Trophoblast cell (in vitro differentiated cells and primary cell): ENCODE data around the gene CCDC180. TPM values are rescaled to one million over a fixed set of nuclear protein-coding genes. Genes with fewer than 3 reads are reported as not detected.
"Not testable (repeated sequence)": the region's sequence is repeated elsewhere in the genome, so short reads cannot be mapped to it uniquely, and the experiment has no call there.

Experiments used
- DNase-seq, 2 donors: peaks; one replicate each; pipeline ENCODE4 v3.0.0-alpha.2; 2016
- H2AFZ ChIP-seq: 2 replicates; pipeline ENCODE4 v1.6.1; 2013; ENCODE audit warnings: low read length, moderate library complexity, mild to moderate bottlenecking; ENCODE audit not compliant: insufficient read depth, poor library complexity
- H2AK5ac ChIP-seq: 2 replicates; pipeline ENCODE4 v1.6.1; 2013; ENCODE audit warnings: mild to moderate bottlenecking, low read length
- H2BK120ac ChIP-seq: 2 replicates; pipeline ENCODE4 v1.6.1; 2013; ENCODE audit warnings: low read length, mild to moderate bottlenecking, moderate library complexity; ENCODE audit not compliant: insufficient read depth, poor library complexity
- H2BK12ac ChIP-seq: 2 replicates; pipeline ENCODE4 v1.6.1; 2013; ENCODE audit warnings: mild to moderate bottlenecking, low read length, moderate library complexity
- H2BK5ac ChIP-seq: 2 replicates; pipeline ENCODE4 v1.6.1; 2013; ENCODE audit warnings: low read length, low read depth, moderate library complexity, mild to moderate bottlenecking; ENCODE audit not compliant: poor library complexity
- H3K14ac ChIP-seq: 2 replicates; pipeline ENCODE4 v1.6.1; 2013; ENCODE audit warnings: mild to moderate bottlenecking, low read length
- H3K18ac ChIP-seq: 2 replicates; pipeline ENCODE4 v1.6.1; 2013; ENCODE audit warnings: mild to moderate bottlenecking, low read length
- H3K23ac ChIP-seq: 2 replicates; pipeline ENCODE4 v1.6.1; 2013; ENCODE audit warnings: low read length
- H3K27ac ChIP-seq: 2 replicates; pipeline ENCODE4 v1.5.1; 2013; ENCODE audit warnings: low read depth, mild to moderate bottlenecking, inconsistent platforms, low read length, moderate library complexity
- H3K27me3 ChIP-seq: 2 replicates; pipeline ENCODE4 v1.6.1; 2013; ENCODE audit warnings: inconsistent platforms, mild to moderate bottlenecking, low read length, moderate library complexity; ENCODE audit not compliant: insufficient read depth
- H3K36me3 ChIP-seq, 2 experiments: 1 replicate in 1 of 2; 2 replicates in 1 of 2; pipeline ENCODE4 v1.6.1; 2013; ENCODE audit warnings: low read length in 2 of 2, mild to moderate bottlenecking in 2 of 2, moderate library complexity in 1 of 2; ENCODE audit not compliant: insufficient read depth in 2 of 2, control insufficient read depth in 1 of 2
- H3K4ac ChIP-seq: 2 replicates; pipeline ENCODE4 v1.6.1; 2013; ENCODE audit warnings: low read depth, mild to moderate bottlenecking, low read length, moderate library complexity
- H3K4me1 ChIP-seq, 2 experiments: 1 replicate in 1 of 2; 2 replicates in 1 of 2; pipeline ENCODE4 v1.6.1; 2013; ENCODE audit warnings: low read length in 2 of 2, mild to moderate bottlenecking in 2 of 2, moderate library complexity in 1 of 2; ENCODE audit not compliant: insufficient read depth in 2 of 2, control insufficient read depth in 1 of 2
- H3K4me2 ChIP-seq: 2 replicates; pipeline ENCODE4 v1.6.1; 2013; ENCODE audit warnings: inconsistent platforms, mild to moderate bottlenecking, low read length, moderate library complexity
- H3K4me3 ChIP-seq: 2 replicates; pipeline ENCODE4 v1.5.1; 2013; ENCODE audit warnings: mild to moderate bottlenecking, low read depth, low read length, inconsistent platforms
- H3K79me1 ChIP-seq: one replicate; pipeline ENCODE4 v1.6.1; 2013; ENCODE audit warnings: low read length
- H3K79me2 ChIP-seq: 2 replicates; pipeline ENCODE4 v1.6.1; 2013; ENCODE audit warnings: low read length, mild to moderate bottlenecking; ENCODE audit not compliant: control insufficient read depth, insufficient read depth, poor library complexity
- H3K9ac ChIP-seq: 2 replicates; pipeline ENCODE4 v1.6.1; 2013; ENCODE audit warnings: mild to moderate bottlenecking, low read length
- H3K9me3 ChIP-seq: 2 replicates; pipeline ENCODE4 v1.6.1; 2013; ENCODE audit warnings: low read depth, mild to moderate bottlenecking, control low read depth, inconsistent platforms, low read length; ENCODE audit not compliant: insufficient read depth
- H4K12ac ChIP-seq: 2 replicates; pipeline ENCODE4 v1.6.1; 2013; ENCODE audit warnings: low read depth, mild to moderate bottlenecking, low read length, moderate library complexity
- H4K8ac ChIP-seq: 2 replicates; pipeline ENCODE4 v1.6.1; 2013; ENCODE audit warnings: low read depth, mild to moderate bottlenecking, low read length, moderate library complexity
- H4K91ac ChIP-seq: one replicate; pipeline ENCODE4 v1.6.1; 2013; ENCODE audit warnings: low read depth, mild to moderate bottlenecking, low read length, moderate library complexity
- WGBS: extraction: QIAGEN DNeasy Blood & Tissue Kit; methylation state at CpG from one replicate; pipeline ENCODE4 v1.1.7; 2013; ENCODE audit warnings: missing lambda C conversion rate; ENCODE audit not compliant: insufficient read length, insufficient coverage; ENCODE audit errors: extremely low coverage; 5-methylcytosine and 5-hydroxymethylcytosine counted together
- polyA plus RNA-seq: library from polyadenylated mRNA; stranded (reverse); fragments of 200-250 nt; gene quantifications from 2 replicates; pipeline ENCODE4 v1.2.3, GENCODE V29; 2013

Gene CCDC180
- 1.2 and 1.7 TPM in 2 replicates for polyA plus RNA-seq

GRCh38 chr9:97307500-97308163 lies at the start of gene CCDC180:
CCDC180 (plus strand) TSS chr9:97307659; CDS start chr9:97308064, 405 bp downstream.
- peaks cover 3% of the 10 kb centered on the region for H3K79me1 ChIP-seq

GRCh38 chr9:97259834-97260514 lies 47.5 kb upstream of the CCDC180 start:
- not testable (repeated sequence) for H2BK120ac ChIP-seq, H2BK12ac ChIP-seq, H2AFZ ChIP-seq, H3K9me3 ChIP-seq, H3K14ac ChIP-seq, H3K4me2 ChIP-seq, H3K9ac ChIP-seq, H3K79me1 ChIP-seq, H3K79me2 ChIP-seq, DNase-seq, H2AK5ac ChIP-seq, H3K18ac ChIP-seq, H4K12ac ChIP-seq, H3K23ac ChIP-seq, H3K4me3 ChIP-seq, H3K27me3 ChIP-seq, H4K8ac ChIP-seq, H3K4me1 ChIP-seq, H4K91ac ChIP-seq, H3K36me3 ChIP-seq, H3K27ac ChIP-seq, H2BK5ac ChIP-seq, H3K4ac ChIP-seq
- WGBS = no CpG with 5 or more reads among the region's 4 CpGs

More at GRCh38 chr9:97307500-97308163, at the start of gene CCDC180:
- Histone ChIP-seq H3K4me3 (no peak within 1 kb of the TSS), H4K8ac (no peak within 1 kb of the TSS), H3K4me2 (peak within 1 kb of the TSS; percentile 43), H3K4ac (no peak within 1 kb of the TSS), H2BK120ac (peak within 1 kb of the TSS; percentile 31), H3K23ac (no peak within 1 kb of the TSS), H3K79me2 (no peaks in the 10 kb centered on the region), H3K27me3 (no peaks in the 10 kb centered on the region), H2BK5ac (no peak within 1 kb of the TSS), H3K9me3 (no peaks in the 10 kb centered on the region), H4K91ac (no peak within 1 kb of the TSS), H3K36me3 (no peaks in the 10 kb centered on the region), H2AK5ac (no peak within 1 kb of the TSS), H3K27ac (no peak within 1 kb of the TSS), H3K14ac (no peak within 1 kb of the TSS), H3K9ac (no peak within 1 kb of the TSS), H3K4me1 (peaks cover 3 to 9% of the 10 kb centered on the region in 2 experiments), H2BK12ac (no peak within 1 kb of the TSS), H4K12ac (no peak within 1 kb of the TSS), H3K18ac (no peak within 1 kb of the TSS), H2AFZ (no peak within 1 kb of the TSS)
- peak; percentile 98 to 99 for DNase-seq
- no CpG with 5 or more reads among the region's 42 CpGs for WGBS

DNA sequence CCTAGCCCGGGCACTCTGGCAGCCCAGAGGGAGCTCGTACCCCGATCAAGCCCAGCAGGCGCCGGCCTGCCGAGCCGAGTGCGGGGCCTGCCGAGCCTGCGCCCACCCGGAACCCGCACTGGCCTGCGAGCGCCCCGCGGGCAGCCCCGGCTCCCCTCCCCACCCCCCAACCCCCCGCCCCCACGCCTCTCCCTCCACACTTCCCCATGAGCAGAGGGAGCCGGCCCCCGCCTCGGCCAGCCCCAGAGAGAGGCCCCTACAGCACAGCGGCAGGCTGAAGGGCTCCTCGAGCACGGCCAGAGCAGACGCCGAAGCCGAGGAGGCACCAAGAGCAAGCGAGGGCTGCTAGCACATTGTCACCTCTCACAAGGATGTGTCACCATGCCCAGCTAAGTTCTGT lies 36.2 kb upstream of the CCDC180 start:
- Histone ChIP-seq H2AK5ac (no peak overlapping the region), H4K91ac (no peak overlapping the region), H3K4ac (no peak overlapping the region), H3K18ac (no peak overlapping the region), H2AFZ (no peak overlapping the region), H2BK120ac (no peak overlapping the region), H3K36me3 (no peaks in the 10 kb centered on the region), H3K27ac (no peak overlapping the region), H3K27me3 (no peaks in the 10 kb centered on the region), H2BK12ac (no peak overlapping the region), H3K79me2 (no peaks in the 10 kb centered on the region), H3K4me2 (no peak overlapping the region), H2BK5ac (no peak overlapping the region), H4K8ac (no peak overlapping the region), H3K23ac (no peak overlapping the region), H3K4me1 (peaks cover 3% of the 10 kb centered on the region in 2 experiments), H3K4me3 (no peak overlapping the region), H3K79me1 (no peaks in the 10 kb centered on the region), H3K9me3 (no peaks in the 10 kb centered on the region), H3K9ac (no peak overlapping the region), H4K12ac (no peak overlapping the region), H3K14ac (no peak overlapping the region)
- WGBS = no CpG with 5 or more reads among the region's 29 CpGs
- no peak for DNase-seq

GRCh38 chr9:97272072-97272471 lies 35.4 kb upstream of the CCDC180 start:
- no peak overlapping the region for H3K9ac ChIP-seq
- no peak overlapping the region for H2BK5ac ChIP-seq
- H3K4me1 ChIP-seq = peaks cover 3% of the 10 kb centered on the region in 2 experiments
- H3K79me1 ChIP-seq = no peaks in the 10 kb centered on the region
- no peak overlapping the region for H2AFZ ChIP-seq
- H3K36me3 ChIP-seq = no peaks in the 10 kb centered on the region
- H3K79me2 ChIP-seq = no peaks in the 10 kb centered on the region
- H3K23ac ChIP-seq = no peak overlapping the region
- no peak overlapping the region for H3K18ac ChIP-seq
- no peaks in the 10 kb centered on the region for H3K27me3 ChIP-seq
- WGBS = no CpG with 5 or more reads among the region's 4 CpGs
- H2BK120ac ChIP-seq = no peak overlapping the region
- H4K12ac ChIP-seq = no peak overlapping the region
- no peak overlapping the region for H2BK12ac ChIP-seq
- H3K4me2 ChIP-seq = no peak overlapping the region
- H3K14ac ChIP-seq = no peak overlapping the region
- no peak overlapping the region for H2AK5ac ChIP-seq
- H3K9me3 ChIP-seq = no peaks in the 10 kb centered on the region
- H4K8ac ChIP-seq = no peak overlapping the region
- no peak overlapping the region for H3K4ac ChIP-seq
- no peak for DNase-seq
- no peak overlapping the region for H4K91ac ChIP-seq
- no peak overlapping the region for H3K27ac ChIP-seq
- H3K4me3 ChIP-seq = no peak overlapping the region
